HepG2 (cell line): ENCODE data around the gene INO80. TPM values are rescaled to one million over a fixed set of nuclear protein-coding genes. Genes with fewer than 3 reads are reported as not detected.

Experiments
- ADNP ChIP-seq: sonication (generic); formaldehyde crosslinking; IDR thresholded peaks from 2 replicates; pipeline ENCODE4 v1.4.0; 2020; ENCODE audit warnings: missing genetic modification reagents
- ATF5 ChIP-seq: sonication (generic); formaldehyde crosslinking; IDR thresholded peaks from 2 replicates; pipeline ENCODE4 v1.4.0; 2020; ENCODE audit warnings: mild to moderate bottlenecking, low read depth, missing genetic modification reagents
- CHD2 ChIP-seq: IDR thresholded peaks from 2 replicates; pipeline ENCODE4 v1.6.1; 2011; ENCODE audit warnings: low read depth, low read length, improper control_type of control experiment
- DR1 ChIP-seq: sonication (generic); formaldehyde crosslinking; IDR thresholded peaks from 2 replicates; pipeline ENCODE4 v1.8.0; 2021; ENCODE audit warnings: mild to moderate bottlenecking, missing genetic modification reagents, inconsistent platforms
- FOSL1 ChIP-seq: sonication (generic); formaldehyde crosslinking; IDR thresholded peaks from 2 replicates; pipeline ENCODE4 v1.9.0; 2021; ENCODE audit warnings: missing genetic modification reagents, borderline replicate concordance
- FOXJ3 ChIP-seq: sonication (generic); formaldehyde crosslinking; IDR thresholded peaks from 2 replicates; pipeline ENCODE4 v1.4.0; 2020; ENCODE audit warnings: missing genetic modification reagents, mild to moderate bottlenecking, borderline replicate concordance
- GABPB1 ChIP-seq: IDR thresholded peaks from 2 replicates; pipeline ENCODE4 v1.6.1; 2016; ENCODE audit warnings: mild to moderate bottlenecking, missing genetic modification reagents, moderate library complexity, missing compliant biosample characterization
- MEIS2 ChIP-seq: sonication (generic); formaldehyde crosslinking; IDR thresholded peaks from 2 replicates; pipeline ENCODE4 v1.9.0; 2021; ENCODE audit warnings: mild to moderate bottlenecking, missing genetic modification reagents
- MYC ChIP-seq: sonication (generic); formaldehyde crosslinking; IDR thresholded peaks from 2 replicates; pipeline ENCODE4 v1.9.0; 2021; ENCODE audit warnings: missing genetic modification reagents, borderline replicate concordance
- SALL2 ChIP-seq: sonication (generic); formaldehyde crosslinking; IDR thresholded peaks from 2 replicates; pipeline ENCODE4 v1.8.1; 2023; ENCODE audit warnings: mild to moderate bottlenecking, missing genetic modification reagents, inconsistent platforms
- SP5 ChIP-seq: IDR thresholded peaks from 2 replicates; pipeline ENCODE4 v1.6.1; 2016; ENCODE audit warnings: low read depth, borderline replicate concordance
- TAF1 ChIP-seq: sonication (generic); formaldehyde crosslinking; IDR thresholded peaks from 2 replicates; pipeline ENCODE4 v1.4.0; 2020; ENCODE audit warnings: missing genetic modification reagents
- TMF1 ChIP-seq: sonication (generic); formaldehyde crosslinking; IDR thresholded peaks from 2 replicates; pipeline ENCODE4 v1.8.1; 2022; ENCODE audit warnings: low read depth, missing genetic modification reagents
- TOPORS ChIP-seq: sonication (generic); formaldehyde crosslinking; IDR thresholded peaks from 2 replicates; pipeline ENCODE4 v1.8.0; 2023; ENCODE audit warnings: mild to moderate bottlenecking, missing genetic modification reagents
- U2AF1 ChIP-seq: fragments of 200-400 bp; formaldehyde crosslinking; optimal IDR thresholded peaks from 2 replicates; pipeline ENCODE3; 2017; ENCODE audit warnings: mild to moderate bottlenecking, low read depth, low read length
- ZBTB21 ChIP-seq: sonication (generic); formaldehyde crosslinking; IDR thresholded peaks from 2 replicates; pipeline ENCODE4 v1.4.0; 2020; ENCODE audit warnings: missing genetic modification reagents
- ZFAT ChIP-seq: sonication (generic); formaldehyde crosslinking; conservative IDR thresholded peaks from 2 replicates; pipeline ENCODE4 v1.8.1; 2023; ENCODE audit warnings: missing genetic modification reagents, inconsistent platforms
- ZNF230 ChIP-seq: sonication (generic); formaldehyde crosslinking; IDR thresholded peaks from 2 replicates; pipeline ENCODE4 v1.4.0; 2020; ENCODE audit warnings: mild to moderate bottlenecking, missing genetic modification reagents
- ZNF451 ChIP-seq: sonication (generic); formaldehyde crosslinking; IDR thresholded peaks from 2 replicates; pipeline ENCODE4 v1.5.0; 2020; ENCODE audit warnings: mild to moderate bottlenecking, missing genetic modification reagents
- ZNF772 ChIP-seq: sonication (generic); formaldehyde crosslinking; IDR thresholded peaks from 2 replicates; pipeline ENCODE4 v1.5.0; 2020; ENCODE audit warnings: mild to moderate bottlenecking, missing genetic modification reagents
- ZNF784 ChIP-seq: sonication (generic); formaldehyde crosslinking; IDR thresholded peaks from 2 replicates; pipeline ENCODE4 v1.5.1; 2020; ENCODE audit warnings: missing genetic modification reagents, mild to moderate bottlenecking, borderline replicate concordance
- ZNF83 ChIP-seq: sonication (generic); formaldehyde crosslinking; IDR thresholded peaks from 2 replicates; pipeline ENCODE4 v1.4.0; 2020; ENCODE audit warnings: missing genetic modification reagents, mild to moderate bottlenecking, borderline replicate concordance
- polyA plus RNA-seq, 8 experiments: library from polyadenylated mRNA; depleted of rRNA in 3 of 8; stranded (reverse) in 7 of 8; unstranded in 1 of 8; fragments of >200 nt; fragmentation: Illumina TruSeq in 4 of 8; extraction: Trizol in 4 of 8; gene quantifications; 2 replicates each; pipeline versions ENCODE4 v1.2.1 to v1.2.3, GENCODE V29; 2011 to 2016; ENCODE audit warnings: low read depth in 4 of 8, missing spikeins in 1 of 8, mixed read lengths in 1 of 8; ENCODE audit not compliant: insufficient read depth in 1 of 8
- total RNA-seq, 5 experiments: library from RNA; depleted of rRNA; stranded (reverse); fragments of >200 nt; fragmentation: Illumina TruSeq; extraction: Trizol; gene quantifications; 2 replicates each; pipeline ENCODE4 v1.2.3, GENCODE V29; 2016; ENCODE audit warnings: low read depth in 1 of 5
- TF ChIP-seq, protein P1 (sequence below): sonication (generic); formaldehyde crosslinking; IDR thresholded peaks from 2 replicates; pipeline ENCODE4 v1.4.0; 2020; ENCODE audit warnings: mild to moderate bottlenecking, low read depth, missing genetic modification reagents
- TF ChIP-seq, protein P2 (sequence below): sonication (generic); formaldehyde crosslinking; IDR thresholded peaks from 2 replicates; pipeline ENCODE4 v1.5.0; 2020; ENCODE audit warnings: mild to moderate bottlenecking, missing genetic modification reagents

The INO80 gene
- total and polyA plus RNA-seq, 2 of the 13 experiments (the other 11 are each of a cell fraction or from before 2014, with no cell fraction given): 3.6 to 14.8 TPM

GRCh38 chr15:40941528-40942336 lies 174.3 kb downstream of the INO80 start (continued):
- TF ChIP-seq GABPB1 (CRISPR knock-in tag) (peak; percentile 84), ZNF772 (CRISPR knock-in tag) (peak; percentile 37; the same call in 1 of the 2 replicates), ZFAT (CRISPR knock-in tag) (no peak), CHD2 (peak; percentile 61), TMF1 (CRISPR knock-in tag) (peak; percentile 77; the same call in 1 of the 2 replicates), ZNF784 (CRISPR knock-in tag) (0 out of 2 replicates have a peak, but pooled peaks have one; percentile 61), MEIS2 (CRISPR knock-in tag) (peak; percentile 29; the same call in 1 of the 2 replicates), MYC (CRISPR knock-in tag) (peak; percentile 79), SP5 (CRISPR knock-in tag) (peak; percentile 58; the same call in 1 of the 2 replicates), ZNF451 (CRISPR knock-in tag) (peak; percentile 87; the same call in 1 of the 2 replicates), ZNF83 (0 out of 2 replicates have a peak, but pooled peaks have one; percentile 51), TAF1 (CRISPR knock-in tag) (0 out of 2 replicates have a peak, but pooled peaks have one; percentile 30), ZNF230 (CRISPR knock-in tag) (0 out of 2 replicates have a peak, but pooled peaks have one; percentile 22), SALL2 (CRISPR knock-in tag) (peak; percentile 44; the same call in 1 of the 2 replicates), ATF5 (CRISPR knock-in tag) (0 out of 2 replicates have a peak, but pooled peaks have one; percentile 17), U2AF1 (no peak), TOPORS (peak; percentile 68; the same call in 1 of the 2 replicates), DR1 (CRISPR knock-in tag) (no peak), FOSL1 (CRISPR knock-in tag) (no peak), ADNP (no peak), ZBTB21 (CRISPR knock-in tag) (no peak), FOXJ3 (CRISPR knock-in tag) (no peak)
- TF ChIP-seq, protein P1, sequence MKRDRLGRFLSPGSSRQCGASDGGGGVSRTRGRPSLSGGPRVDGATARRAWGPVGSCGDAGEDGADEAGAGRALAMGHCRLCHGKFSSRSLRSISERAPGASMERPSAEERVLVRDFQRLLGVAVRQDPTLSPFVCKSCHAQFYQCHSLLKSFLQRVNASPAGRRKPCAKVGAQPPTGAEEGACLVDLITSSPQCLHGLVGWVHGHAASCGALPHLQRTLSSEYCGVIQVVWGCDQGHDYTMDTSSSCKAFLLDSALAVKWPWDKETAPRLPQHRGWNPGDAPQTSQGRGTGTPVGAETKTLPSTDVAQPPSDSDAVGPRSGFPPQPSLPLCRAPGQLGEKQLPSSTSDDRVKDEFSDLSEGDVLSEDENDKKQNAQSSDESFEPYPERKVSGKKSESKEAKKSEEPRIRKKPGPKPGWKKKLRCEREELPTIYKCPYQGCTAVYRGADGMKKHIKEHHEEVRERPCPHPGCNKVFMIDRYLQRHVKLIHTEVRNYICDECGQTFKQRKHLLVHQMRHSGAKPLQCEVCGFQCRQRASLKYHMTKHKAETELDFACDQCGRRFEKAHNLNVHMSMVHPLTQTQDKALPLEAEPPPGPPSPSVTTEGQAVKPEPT: 0 out of 2 replicates have a peak, but pooled peaks have one; percentile 44
- TF ChIP-seq, protein P2, sequence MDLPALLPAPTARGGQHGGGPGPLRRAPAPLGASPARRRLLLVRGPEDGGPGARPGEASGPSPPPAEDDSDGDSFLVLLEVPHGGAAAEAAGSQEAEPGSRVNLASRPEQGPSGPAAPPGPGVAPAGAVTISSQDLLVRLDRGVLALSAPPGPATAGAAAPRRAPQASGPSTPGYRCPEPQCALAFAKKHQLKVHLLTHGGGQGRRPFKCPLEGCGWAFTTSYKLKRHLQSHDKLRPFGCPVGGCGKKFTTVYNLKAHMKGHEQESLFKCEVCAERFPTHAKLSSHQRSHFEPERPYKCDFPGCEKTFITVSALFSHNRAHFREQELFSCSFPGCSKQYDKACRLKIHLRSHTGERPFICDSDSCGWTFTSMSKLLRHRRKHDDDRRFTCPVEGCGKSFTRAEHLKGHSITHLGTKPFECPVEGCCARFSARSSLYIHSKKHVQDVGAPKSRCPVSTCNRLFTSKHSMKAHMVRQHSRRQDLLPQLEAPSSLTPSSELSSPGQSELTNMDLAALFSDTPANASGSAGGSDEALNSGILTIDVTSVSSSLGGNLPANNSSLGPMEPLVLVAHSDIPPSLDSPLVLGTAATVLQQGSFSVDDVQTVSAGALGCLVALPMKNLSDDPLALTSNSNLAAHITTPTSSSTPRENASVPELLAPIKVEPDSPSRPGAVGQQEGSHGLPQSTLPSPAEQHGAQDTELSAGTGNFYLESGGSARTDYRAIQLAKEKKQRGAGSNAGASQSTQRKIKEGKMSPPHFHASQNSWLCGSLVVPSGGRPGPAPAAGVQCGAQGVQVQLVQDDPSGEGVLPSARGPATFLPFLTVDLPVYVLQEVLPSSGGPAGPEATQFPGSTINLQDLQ: no peak
